Stromal cell of bone marrow (primary cell): ENCODE results near the gene CEMP1.

Experiments used
- DNase-seq: peaks from one replicate; pipeline ENCODE4 v3.0.0-alpha.2; 2012; ENCODE audit warnings: low read depth

CEMP1 gene

GRCh38 chr16:2483939-2484897, 47.0 kb downstream of the CEMP1 start:
- DNase-seq = no peak

GRCh38 chr16:2482708-2483534, 48.3 kb downstream of the CEMP1 start:
- DNase-seq = peak; percentile 50

GRCh38 chr16:2482249-2482648, 49.0 kb downstream of the CEMP1 start:
- no peak for DNase-seq

- DNase-seq = no peak
Observed at GRCh38 chr16:2481676-2482075, 49.5 kb downstream of the CEMP1 start.

- DNase-seq = no peak
Observed at GRCh38 chr16:2480948-2481347, 50.3 kb downstream of the CEMP1 start.
